HuH-7 (cell line): ENCODE data around the gene BRD7.
"Not testable (repeated sequence)": the region's sequence is repeated elsewhere in the genome, so short reads cannot be mapped to it uniquely, and the experiment has no call there.

Experiments
- DNase-seq: peaks from one replicate; pipeline ENCODE4 v3.0.0; 2011; ENCODE audit warnings: low spot score

Gene BRD7

DNA sequence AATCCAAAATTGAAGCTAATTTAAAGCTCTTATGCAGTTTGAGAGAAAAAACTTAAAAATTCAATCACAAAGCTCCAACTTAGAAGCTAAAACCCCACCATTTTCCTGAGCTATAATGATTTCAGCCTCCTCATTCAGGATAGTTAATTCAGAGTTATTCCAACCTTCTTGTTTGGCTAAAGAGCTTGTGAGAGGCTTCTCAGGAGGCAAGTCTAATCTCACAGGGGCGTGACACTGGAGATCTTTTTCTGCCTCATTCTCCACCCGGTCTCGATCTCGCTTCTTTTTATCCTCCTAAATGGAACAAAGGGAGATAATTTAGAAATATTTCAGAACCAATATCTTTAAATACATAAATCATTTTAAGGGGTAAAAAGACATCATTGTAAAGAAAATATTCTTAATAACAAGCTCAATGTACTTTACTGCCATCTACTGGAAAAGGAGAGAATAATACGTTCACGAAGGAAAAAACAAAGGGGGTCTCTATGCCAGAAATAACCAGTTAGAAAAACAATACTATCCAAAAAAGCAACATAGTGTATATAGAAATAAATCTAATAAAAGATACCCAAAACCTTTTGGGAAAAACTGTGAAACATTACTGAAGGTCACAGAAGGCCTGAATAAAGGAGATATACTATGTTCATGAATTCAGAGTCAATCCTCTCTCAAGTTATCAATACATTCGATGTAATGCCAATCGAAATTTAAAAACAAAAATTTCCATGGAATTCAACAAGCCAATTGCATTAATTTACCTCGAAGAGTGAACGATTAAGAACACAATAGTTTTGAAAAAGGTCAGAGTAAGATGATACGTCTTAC is 13.9 kb downstream of the BRD7 start:
- no peak for DNase-seq

GRCh38 chr16:50354082-50354481 is 14.7 kb downstream of the BRD7 start:
- DNase-seq: no peak

DNA sequence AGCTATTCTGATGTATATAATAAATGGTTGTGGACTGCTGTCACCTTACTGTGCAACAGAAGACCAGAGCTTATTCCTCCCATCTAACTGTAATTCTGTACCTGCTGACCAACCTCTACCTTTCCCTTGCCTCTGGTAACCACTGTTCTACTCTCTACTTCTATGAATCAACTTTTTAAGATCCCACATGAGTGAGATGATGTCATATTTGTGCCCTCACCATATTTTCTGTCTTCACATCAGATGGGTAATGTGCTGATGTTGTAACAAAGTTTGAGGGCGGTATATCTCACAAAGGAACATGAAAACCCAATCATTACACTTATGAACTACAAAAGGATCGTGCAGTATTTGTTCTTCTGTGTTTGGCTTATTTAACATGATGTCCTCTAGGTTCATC is 16.8 kb downstream of the BRD7 start:
- DNase-seq: no peak

DNA sequence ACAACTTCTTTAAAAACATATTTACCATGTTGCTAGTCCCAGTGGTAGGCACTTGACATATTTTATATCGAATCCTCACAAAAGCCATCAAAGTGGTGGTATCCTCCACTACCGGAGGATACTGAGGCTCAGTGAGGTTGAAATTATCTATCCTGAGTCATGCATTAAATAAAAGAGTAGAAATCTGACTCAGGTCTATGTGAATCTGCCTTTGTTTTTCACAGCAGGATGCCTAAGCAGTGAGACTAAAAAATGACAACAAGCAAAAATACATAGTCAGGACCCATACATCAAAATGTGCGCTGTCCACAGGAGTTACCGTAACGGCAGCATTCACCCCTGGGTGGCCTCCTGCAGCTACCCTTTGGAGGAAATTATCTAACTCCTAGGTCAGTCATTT is 17.7 kb downstream of the BRD7 start:
- no peak for DNase-seq

GRCh38 chr16:50345210-50345609 is 23.6 kb downstream of the BRD7 start:
- DNase-seq: not testable (repeated sequence)

GRCh38 chr16:50343566-50343965 is 25.2 kb downstream of the BRD7 start:
- DNase-seq: not testable (repeated sequence)

- DNase-seq: no peak
These were observed 28.2 kb downstream of the BRD7 start for GRCh38 chr16:50340578-50340977.

DNA sequence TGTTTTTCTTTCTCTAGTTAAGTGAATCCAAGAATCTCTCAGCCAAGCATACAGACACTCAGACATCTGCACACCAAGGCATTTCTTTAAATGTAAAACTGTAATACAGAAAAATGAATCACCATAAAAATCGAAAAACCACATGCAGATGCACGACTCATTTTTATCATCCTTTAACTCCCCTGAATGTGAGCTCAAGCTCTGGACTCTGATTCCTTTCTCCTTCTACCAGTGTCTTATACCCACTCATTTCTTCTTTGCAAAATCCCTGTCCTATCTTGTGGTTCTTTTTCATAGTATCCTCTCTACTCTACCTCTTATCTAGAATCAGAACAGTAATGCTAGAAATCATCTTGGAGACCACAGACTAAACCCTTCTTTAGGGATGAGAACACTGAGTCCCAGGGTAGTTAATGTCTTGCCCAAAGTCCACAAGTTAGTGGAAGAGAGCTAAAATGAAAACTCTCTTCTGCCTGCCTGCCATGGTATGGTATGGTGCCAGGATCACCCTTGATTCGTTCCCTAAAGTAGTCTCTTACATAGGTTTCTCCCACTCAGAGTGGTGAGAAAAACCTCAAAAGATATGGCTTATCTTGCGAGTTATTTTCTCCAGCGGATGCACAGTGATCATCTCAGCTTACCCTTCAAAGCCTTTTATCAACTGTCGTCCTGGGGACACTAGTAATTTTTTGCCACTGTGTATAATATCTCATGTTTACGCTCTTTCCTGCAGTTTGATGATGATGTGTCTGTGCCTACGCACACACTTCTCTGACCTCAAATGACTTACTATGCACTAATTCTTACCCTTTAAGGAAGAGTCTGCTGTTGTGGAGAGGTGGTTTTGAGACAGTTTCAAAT is 30.2 kb downstream of the BRD7 start:
- no peak for DNase-seq

GRCh38 chr16:50336884-50337283 is 31.9 kb downstream of the BRD7 start:
- no peak for DNase-seq

DNA sequence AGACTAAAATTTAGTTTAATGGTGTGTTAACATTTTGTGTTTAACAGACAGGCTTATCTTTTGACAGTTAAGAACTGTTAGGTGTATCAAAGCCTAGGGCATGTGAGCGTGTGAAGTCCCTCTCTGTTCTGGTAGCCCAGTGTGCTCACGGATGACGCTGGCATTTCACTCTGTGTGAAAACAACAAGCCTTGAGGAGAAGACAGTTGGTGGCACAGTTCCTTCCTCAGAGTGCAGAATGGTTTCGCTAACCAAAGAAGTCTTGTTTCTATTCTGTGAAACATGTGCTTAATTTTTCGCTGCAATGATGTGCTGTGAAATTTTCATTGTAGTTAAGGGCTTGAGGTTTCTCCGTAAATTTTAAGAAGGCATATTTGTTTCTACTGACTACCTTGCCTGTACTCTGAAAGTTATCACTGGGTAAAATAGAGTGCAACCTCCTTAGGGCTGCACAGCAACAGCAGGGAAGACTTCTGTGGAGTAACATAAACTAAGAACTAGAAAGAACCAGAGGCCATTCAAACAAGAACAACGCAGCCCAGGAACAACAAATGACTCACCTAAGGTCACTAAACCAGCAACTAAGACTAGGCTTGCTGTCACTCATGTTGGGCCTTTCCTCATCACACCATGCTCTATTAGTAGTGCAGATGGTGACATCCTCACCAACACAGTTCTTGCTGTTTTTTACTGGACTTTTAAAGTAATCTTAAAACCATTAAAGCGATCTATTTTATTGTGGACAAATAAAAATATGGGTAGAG is 33.4 kb downstream of the BRD7 start:
- DNase-seq: no peak

DNA sequence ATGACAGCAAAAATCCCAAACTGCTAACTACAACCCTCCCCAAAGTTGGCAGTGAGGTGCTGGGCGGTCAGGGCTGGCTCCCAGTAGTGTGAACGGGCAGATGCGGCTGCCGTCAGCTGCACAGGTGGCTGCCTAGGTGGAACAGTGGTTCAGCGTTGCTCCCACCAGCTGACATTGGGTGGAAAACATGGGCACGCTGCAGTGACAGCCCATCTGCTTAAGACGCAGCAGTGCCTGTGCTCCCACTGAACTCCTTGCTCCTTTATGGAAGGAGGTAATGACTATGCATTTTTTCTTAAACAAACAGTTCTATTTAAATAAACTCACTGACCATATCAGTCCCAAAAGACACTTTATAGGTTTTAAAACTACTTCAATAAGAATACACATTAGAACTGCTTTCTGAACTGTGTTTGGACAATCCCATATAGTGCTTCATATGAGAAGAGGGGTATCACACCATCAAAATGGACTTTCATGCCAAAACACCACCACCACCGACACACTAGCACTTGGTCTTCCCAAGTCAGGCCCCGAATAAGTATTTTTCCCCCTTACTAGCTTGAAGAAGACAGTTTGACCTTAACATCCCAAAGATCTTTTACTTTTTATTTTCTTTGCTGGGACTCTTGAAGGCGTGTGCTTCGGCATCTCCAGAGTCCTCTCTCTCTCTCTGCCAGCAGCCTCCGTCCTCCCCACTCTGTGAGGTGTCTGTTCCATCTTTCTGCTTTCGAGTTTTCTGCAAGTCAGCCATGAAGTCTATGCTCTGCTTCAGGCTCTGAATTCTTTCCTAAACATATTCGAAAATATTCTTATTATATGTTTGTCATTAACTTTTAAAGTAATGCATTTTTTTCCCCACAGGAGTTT is 34.4 kb downstream of the BRD7 start:
- no peak for DNase-seq

GRCh38 chr16:50332599-50332998 is 36.2 kb downstream of the BRD7 start:
- no peak for DNase-seq

DNA sequence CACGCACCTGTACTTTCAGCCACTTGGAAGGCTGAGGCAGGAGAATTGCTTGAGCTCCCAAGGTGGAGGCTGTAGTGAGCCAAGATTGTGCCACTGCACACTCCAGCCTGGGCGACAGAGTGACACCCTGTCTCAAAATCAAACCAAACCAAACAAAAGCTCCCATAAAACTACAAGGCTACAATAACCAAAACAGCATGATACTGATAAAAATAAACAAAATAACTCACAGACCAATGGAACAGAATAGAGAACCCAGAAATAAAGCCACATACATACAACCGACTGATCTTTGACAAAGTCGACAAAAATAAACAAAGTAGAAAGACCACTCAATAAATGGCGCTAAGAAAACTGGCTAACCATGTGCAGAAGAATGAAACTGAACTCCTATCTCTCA is 37.2 kb downstream of the BRD7 start:
- no peak for DNase-seq

DNA sequence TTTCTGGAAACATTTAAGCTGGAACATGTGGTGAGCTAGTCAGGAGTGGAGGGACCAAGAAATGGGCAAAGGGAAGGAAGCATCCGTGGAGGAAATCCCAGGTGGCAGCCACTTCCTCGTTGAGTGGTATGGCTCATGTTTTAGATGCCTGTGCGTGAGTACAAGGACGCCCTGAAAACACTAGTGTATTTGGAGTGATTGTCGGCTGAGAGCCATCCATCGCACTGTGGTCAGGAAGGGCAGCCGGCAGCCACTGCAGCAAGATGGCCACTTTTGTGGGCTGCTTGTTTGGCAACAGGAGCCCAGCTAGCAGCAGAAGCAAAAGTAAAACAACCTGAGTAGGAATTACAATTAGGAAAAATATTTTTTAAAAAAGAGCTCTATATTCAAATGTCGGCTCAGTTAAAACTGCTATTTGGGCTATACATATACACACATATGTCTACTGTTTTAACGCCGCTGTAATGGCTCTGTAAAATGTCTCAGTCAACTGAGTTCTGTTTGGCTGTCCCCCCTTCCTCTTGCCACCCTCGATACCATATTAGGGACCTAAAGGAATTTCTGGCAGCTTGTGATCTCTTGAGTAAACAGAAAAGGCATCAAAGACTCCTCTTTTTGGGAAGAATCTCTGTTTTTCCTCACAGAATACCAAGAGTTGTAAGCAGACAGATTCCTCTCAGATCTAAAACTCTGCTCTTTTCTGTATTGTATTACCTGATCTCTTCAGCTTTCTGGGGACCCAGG is 39.2 kb downstream of the BRD7 start:
- DNase-seq: no peak

GRCh38 chr16:50326835-50327465 is 41.8 kb downstream of the BRD7 start:
- no peak for DNase-seq

DNA sequence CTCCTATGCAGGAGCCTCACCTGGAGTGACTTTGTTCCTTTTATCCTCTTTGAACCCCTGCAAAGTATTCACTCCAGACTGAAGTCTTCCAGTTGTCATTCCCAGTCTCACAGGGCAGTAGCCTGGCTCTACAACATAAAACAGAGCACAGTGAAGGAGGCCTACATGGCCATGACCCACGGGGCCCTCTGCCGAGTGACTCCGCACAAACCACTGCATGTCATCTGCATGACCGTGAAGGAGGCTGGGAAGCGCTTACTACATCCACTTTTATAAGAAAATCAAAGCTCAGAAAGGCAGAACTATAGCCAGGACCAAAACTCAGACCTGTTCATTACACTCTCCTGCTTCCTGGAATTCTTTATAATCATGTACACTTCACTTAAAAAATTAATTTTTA is 42.5 kb downstream of the BRD7 start:
- no peak for DNase-seq

- no peak for DNase-seq
These were observed 44.4 kb downstream of the BRD7 start for GRCh38 chr16:50324345-50324744.

- no peak for DNase-seq
These were observed 45.3 kb downstream of the BRD7 start for GRCh38 chr16:50323335-50324011.

- no peak for DNase-seq
These were observed 46.5 kb downstream of the BRD7 start for GRCh38 chr16:50322333-50322732.

GRCh38 chr16:50320310-50320709 is 48.5 kb downstream of the BRD7 start:
- no peak for DNase-seq
